ENCODE results near the gene VPREB3. TPM values are rescaled to one million over a fixed set of nuclear protein-coding genes. Genes with fewer than 3 reads are reported as not detected.
A peak's percentile ranks its signal among the peaks of the same experiment; 100 is the strongest.

The VPREB3 gene
- total RNA-seq, 1 experiment from 2014 or later, result 0.88 TPM

DNA sequence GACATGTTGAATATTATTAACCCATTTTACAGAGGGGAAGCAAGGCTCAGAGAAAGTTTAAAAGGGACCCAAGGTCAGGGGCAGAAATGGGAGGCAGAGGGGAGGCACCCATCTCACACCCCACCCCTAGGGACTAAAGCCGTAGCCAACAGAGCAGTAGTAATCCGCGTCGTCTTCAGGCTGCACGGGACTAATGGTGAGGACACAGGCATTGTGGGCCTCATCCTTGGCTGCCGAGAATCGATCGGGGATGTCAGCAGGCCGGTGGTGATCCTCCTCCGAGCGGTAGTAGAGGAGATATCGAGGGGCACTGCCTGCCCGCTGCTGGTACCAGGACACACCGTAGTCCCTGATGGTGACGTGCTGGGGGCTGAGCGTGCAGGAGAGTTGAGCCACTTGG is 1.5 kb downstream of the VPREB3 start:
- POLR2A ChIA-PET (ENCODE audit: low non-redundant PET), result interaction anchor here (0.6 kb wide), 1 partner anchor 19 kb away, joined by 10 read pairs; no protein-coding TSS in a partner anchor
- TF ChIP-seq, protein P1, sequence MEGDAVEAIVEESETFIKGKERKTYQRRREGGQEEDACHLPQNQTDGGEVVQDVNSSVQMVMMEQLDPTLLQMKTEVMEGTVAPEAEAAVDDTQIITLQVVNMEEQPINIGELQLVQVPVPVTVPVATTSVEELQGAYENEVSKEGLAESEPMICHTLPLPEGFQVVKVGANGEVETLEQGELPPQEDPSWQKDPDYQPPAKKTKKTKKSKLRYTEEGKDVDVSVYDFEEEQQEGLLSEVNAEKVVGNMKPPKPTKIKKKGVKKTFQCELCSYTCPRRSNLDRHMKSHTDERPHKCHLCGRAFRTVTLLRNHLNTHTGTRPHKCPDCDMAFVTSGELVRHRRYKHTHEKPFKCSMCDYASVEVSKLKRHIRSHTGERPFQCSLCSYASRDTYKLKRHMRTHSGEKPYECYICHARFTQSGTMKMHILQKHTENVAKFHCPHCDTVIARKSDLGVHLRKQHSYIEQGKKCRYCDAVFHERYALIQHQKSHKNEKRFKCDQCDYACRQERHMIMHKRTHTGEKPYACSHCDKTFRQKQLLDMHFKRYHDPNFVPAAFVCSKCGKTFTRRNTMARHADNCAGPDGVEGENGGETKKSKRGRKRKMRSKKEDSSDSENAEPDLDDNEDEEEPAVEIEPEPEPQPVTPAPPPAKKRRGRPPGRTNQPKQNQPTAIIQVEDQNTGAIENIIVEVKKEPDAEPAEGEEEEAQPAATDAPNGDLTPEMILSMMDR (conservative IDR thresholded peaks at IDR 0.05; ENCODE audit: low read depth, low read length), result no peak
- no peak for TF ChIP-seq EZH2 (IDR thresholded peaks at IDR 0.05; ENCODE audit: borderline replicate concordance, low read depth, low read length, poor library complexity, severe bottlenecking)
- Histone ChIP-seq H3K4me3 (ENCODE audit: low read depth, low read length, poor library complexity, severe bottlenecking) (no peak overlapping the region), H3K27me3 (replicated peaks; ENCODE audit: insufficient read depth, low read depth, low read length, poor library complexity) (no peaks in the 10 kb centered on the region), H3K4me1 (ENCODE audit: insufficient read depth, low read length, poor library complexity, severe bottlenecking) (peaks cover 4% of the 10 kb centered on the region), H3K27ac (ENCODE audit: low read depth, low read length, poor library complexity, severe bottlenecking) (no peak overlapping the region), H3K9me3 (ENCODE audit: low read depth, low read length, poor library complexity, severe bottlenecking) (no peaks in the 10 kb centered on the region), H3K36me3 (ENCODE audit: insufficient read depth, low read length, poor library complexity, severe bottlenecking) (no peaks in the 10 kb centered on the region)
- CTCF ChIA-PET, result no interaction called here
- BruUV-seq (replicated peaks), result no TSS peak
- intact Hi-C loops (cut with micrococcal nuclease; ENCODE audit: unreplicated experiment), result no loop called here
- DNase-seq (ENCODE audit: low spot score), result no peak

DNA sequence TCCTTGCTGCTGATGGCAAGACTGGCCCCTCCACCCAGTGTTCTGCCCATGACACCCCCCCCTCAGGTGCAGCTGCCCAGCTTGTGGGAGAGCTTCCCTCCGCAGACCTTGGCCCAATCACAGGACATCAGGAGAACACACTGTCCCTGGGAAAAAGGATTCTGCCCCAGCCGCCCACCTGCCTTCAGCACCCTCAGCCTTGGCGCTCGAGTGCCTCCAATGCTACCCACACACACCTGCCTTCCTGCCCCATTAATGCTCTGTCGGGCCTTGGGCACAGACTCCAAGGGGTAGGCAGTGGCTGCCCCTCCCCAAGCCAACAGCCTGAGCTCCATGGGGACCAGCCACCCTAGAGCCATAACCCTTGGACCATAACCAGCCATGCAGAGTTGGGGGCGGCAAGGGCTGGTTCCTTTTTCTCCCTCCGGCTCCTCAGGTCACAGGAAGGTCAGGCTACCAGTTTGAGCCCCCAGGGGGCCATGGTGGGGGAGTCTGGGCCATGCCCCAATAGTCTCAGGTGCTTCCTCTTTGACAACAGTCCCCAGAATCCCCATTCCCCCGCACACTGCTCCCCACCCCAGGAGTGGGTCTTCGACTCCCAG is 2.0 kb downstream of the VPREB3 start:
- peaks cover 4% of the 10 kb centered on the region for H3K4me1 ChIP-seq (ENCODE audit: insufficient read depth, low read length, poor library complexity, severe bottlenecking)
- ChIA-PET CTCF (no interaction called here), POLR2A (ENCODE audit: low non-redundant PET) (no interaction called here)
- intact Hi-C loops (cut with micrococcal nuclease; ENCODE audit: unreplicated experiment), result no loop called here
- no peak for DNase-seq (ENCODE audit: low spot score)
- H3K27me3 ChIP-seq (replicated peaks; ENCODE audit: insufficient read depth, low read depth, low read length, poor library complexity), result no peaks in the 10 kb centered on the region
- H3K9me3 ChIP-seq (ENCODE audit: low read depth, low read length, poor library complexity, severe bottlenecking), result no peaks in the 10 kb centered on the region
- H3K36me3 ChIP-seq (ENCODE audit: insufficient read depth, low read length, poor library complexity, severe bottlenecking), result no peaks in the 10 kb centered on the region
- H3K27ac ChIP-seq (ENCODE audit: low read depth, low read length, poor library complexity, severe bottlenecking), result no peak overlapping the region
- no peak overlapping the region for H3K4me3 ChIP-seq (ENCODE audit: low read depth, low read length, poor library complexity, severe bottlenecking)
- no TSS peak for BruUV-seq (replicated peaks)
- no peak for TF ChIP-seq EZH2 (IDR thresholded peaks at IDR 0.05; ENCODE audit: borderline replicate concordance, low read depth, low read length, poor library complexity, severe bottlenecking)
- TF ChIP-seq, protein P1 (conservative IDR thresholded peaks at IDR 0.05; ENCODE audit: low read depth, low read length), result no peak

DNA sequence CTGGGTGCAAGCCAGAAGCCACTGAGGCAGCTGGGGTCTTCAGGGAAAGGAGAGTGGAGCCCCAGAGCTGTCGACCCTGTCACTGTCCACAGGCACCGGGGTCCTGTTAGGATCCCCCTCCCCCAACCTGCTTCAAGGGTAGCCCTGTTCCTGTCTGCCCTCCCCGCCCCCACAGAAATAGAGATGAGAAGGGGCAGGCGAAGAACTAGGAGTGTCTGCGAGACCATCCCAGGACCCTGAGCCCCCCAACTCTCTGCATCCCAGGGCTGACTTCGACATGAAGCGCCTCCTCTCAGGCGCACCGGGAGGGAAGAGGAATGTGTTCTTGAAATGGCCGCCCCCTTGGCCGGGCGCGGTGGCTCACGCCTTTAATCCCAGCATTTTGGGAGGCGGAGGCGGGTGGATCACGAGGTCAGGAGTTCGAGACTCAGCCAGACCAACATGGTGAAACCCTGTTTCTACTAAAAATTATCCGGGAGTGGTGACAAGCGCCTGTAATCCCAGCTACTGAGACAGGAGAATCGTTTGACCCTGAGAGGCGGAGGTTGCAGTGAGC is 2.7 kb downstream of the VPREB3 start:
- peak; percentile 42 for DNase-seq (ENCODE audit: low spot score)
- ChIA-PET CTCF (interaction anchor here (0.9 kb wide), 1 partner anchor 9 kb away, joined by 9 read pairs; no protein-coding TSS in a partner anchor), POLR2A (ENCODE audit: low non-redundant PET) (no interaction called here)
- Histone ChIP-seq H3K4me3 (ENCODE audit: low read depth, low read length, poor library complexity, severe bottlenecking) (peak overlapping the region; percentile 75), H3K36me3 (ENCODE audit: insufficient read depth, low read length, poor library complexity, severe bottlenecking) (no peaks in the 10 kb centered on the region), H3K27ac (ENCODE audit: low read depth, low read length, poor library complexity, severe bottlenecking) (peak overlapping the region; percentile 96), H3K9me3 (ENCODE audit: low read depth, low read length, poor library complexity, severe bottlenecking) (no peaks in the 10 kb centered on the region), H3K4me1 (ENCODE audit: insufficient read depth, low read length, poor library complexity, severe bottlenecking) (peaks cover 4% of the 10 kb centered on the region), H3K27me3 (replicated peaks; ENCODE audit: insufficient read depth, low read depth, low read length, poor library complexity) (no peaks in the 10 kb centered on the region)
- TF ChIP-seq EZH2 (IDR thresholded peaks at IDR 0.05; ENCODE audit: borderline replicate concordance, low read depth, low read length, poor library complexity, severe bottlenecking), result no peak
- TF ChIP-seq, protein P1 (conservative IDR thresholded peaks at IDR 0.05; ENCODE audit: low read depth, low read length), result no peak
- intact Hi-C loops (cut with micrococcal nuclease; ENCODE audit: unreplicated experiment), result no loop called here
- TSS peak; percentile 82 for BruUV-seq (replicated peaks)

All from A673 (cell line).